Activated T-cell treated with anti-CD3 and anti-CD28 coated beads, Interleukin-2, amount 50 U/mL, for 4 hours (primary cell): ENCODE data around the gene AACS. TPM values are rescaled to one million over a fixed set of nuclear protein-coding genes. Genes with fewer than 3 reads are reported as not detected.
"Not testable (repeated sequence)": the region's sequence is repeated elsewhere in the genome, so short reads cannot be mapped to it uniquely, and the experiment has no call there.

Source experiments
- ATAC-seq, 2 donors: fragments of 200-7000 bp; cut with Tn5 transposase; one replicate each; pipeline ENCODE4 v1.10.0; 2021
- DNase-seq: peaks from one replicate; pipeline ENCODE4 v3.0.0-alpha.2; 2020
- H3K27me3 Mint-ChIP-seq: one replicate; pipeline ENCODE4 v1.8.0; 2021; ENCODE audit warnings: low read depth, mixed read lengths
- H3K36me3 Mint-ChIP-seq: one replicate; pipeline ENCODE4 v1.8.0; 2022; ENCODE audit warnings: mixed read lengths; ENCODE audit not compliant: insufficient read depth
- H3K4me1 Mint-ChIP-seq: one replicate; pipeline ENCODE4 v1.8.0; 2021; ENCODE audit warnings: low read depth, mixed read lengths
- H3K4me3 Mint-ChIP-seq: one replicate; pipeline ENCODE4 v1.8.0; 2021; ENCODE audit warnings: mild to moderate bottlenecking, moderate library complexity, mixed read lengths
- H3K9me3 Mint-ChIP-seq: one replicate; pipeline ENCODE4 v1.8.0; 2021; ENCODE audit warnings: mixed read lengths
- total RNA-seq, 3 donors: library from RNA; stranded (reverse); gene quantifications; one replicate each; pipeline ENCODE4 v1.2.1, GENCODE V29; 2021

AACS gene
- total RNA-seq, 3 donors from 2014 or later, result 5.4 to 6.0 (median 5.5) TPM

- Mint-ChIP-seq H3K27me3 (no peaks in the 10 kb centered on the region), H3K4me1 (no peaks in the 10 kb centered on the region), H3K36me3 (no peaks in the 10 kb centered on the region), H3K4me3 (no peak overlapping the region), H3K9me3 (peaks cover 5% of the 10 kb centered on the region)
- no peak for DNase-seq
- ATAC-seq, result no peak
Measured at GRCh38 chr12:125033288-125033687, 31.9 kb upstream of the AACS start.

GRCh38 chr12:125038976-125039625, 26.1 kb upstream of the AACS start:
- H3K27me3 Mint-ChIP-seq, result no peaks in the 10 kb centered on the region
- no peaks in the 10 kb centered on the region for H3K36me3 Mint-ChIP-seq
- DNase-seq, result no peak
- ATAC-seq, result no peak
- H3K4me1 Mint-ChIP-seq, result no peaks in the 10 kb centered on the region
- peaks cover 5% of the 10 kb centered on the region for H3K9me3 Mint-ChIP-seq
- H3K4me3 Mint-ChIP-seq, result no peak overlapping the region

GRCh38 chr12:125049093-125049458, 16.2 kb upstream of the AACS start:
- ATAC-seq (no peak), DNase-seq (no peak)
- no peaks in the 10 kb centered on the region for H3K27me3 Mint-ChIP-seq
- peak overlapping the region; percentile 85 for H3K4me3 Mint-ChIP-seq
- peaks cover 7% of the 10 kb centered on the region for H3K4me1 Mint-ChIP-seq
- H3K9me3 Mint-ChIP-seq, result no peaks in the 10 kb centered on the region
- no peaks in the 10 kb centered on the region for H3K36me3 Mint-ChIP-seq

- Mint-ChIP-seq H3K36me3 (no peaks in the 10 kb centered on the region), H3K4me3 (peak overlapping the region; percentile 49), H3K4me1 (peaks cover 7% of the 10 kb centered on the region), H3K9me3 (no peaks in the 10 kb centered on the region), H3K27me3 (no peaks in the 10 kb centered on the region)
- DNase-seq (no peak), ATAC-seq (no peak)
Measured at GRCh38 chr12:125050446-125050845, 14.8 kb upstream of the AACS start.

- Mint-ChIP-seq H3K4me1 (peaks cover 7% of the 10 kb centered on the region), H3K4me3 (peak overlapping the region; percentile 49)
Measured at GRCh38 chr12:125050868-125051267, 14.4 kb upstream of the AACS start.

GRCh38 chr12:125053821-125054220, 11.4 kb upstream of the AACS start:
- H3K9me3 Mint-ChIP-seq, result no peaks in the 10 kb centered on the region
- no peaks in the 10 kb centered on the region for H3K36me3 Mint-ChIP-seq

More at GRCh38 chr12:125050868-125051267, 14.4 kb upstream of the AACS start:
- DNase-seq, result no peak
- Mint-ChIP-seq H3K36me3 (no peaks in the 10 kb centered on the region), H3K9me3 (no peaks in the 10 kb centered on the region), H3K27me3 (no peaks in the 10 kb centered on the region)
- ATAC-seq, result no peak

GRCh38 chr12:125055591-125055990, 9.6 kb upstream of the AACS start:
- no peaks in the 10 kb centered on the region for H3K36me3 Mint-ChIP-seq
- no peak for DNase-seq
- H3K9me3 Mint-ChIP-seq, result no peaks in the 10 kb centered on the region
- peaks cover 18% of the 10 kb centered on the region for H3K27me3 Mint-ChIP-seq
- no peak overlapping the region for H3K4me3 Mint-ChIP-seq
- no peak for ATAC-seq
- H3K4me1 Mint-ChIP-seq, result no peaks in the 10 kb centered on the region

More at GRCh38 chr12:125053821-125054220, 11.4 kb upstream of the AACS start:
- DNase-seq, result no peak
- Mint-ChIP-seq H3K4me1 (peaks cover 7% of the 10 kb centered on the region), H3K27me3 (peaks cover 18% of the 10 kb centered on the region), H3K4me3 (no peak overlapping the region)
- ATAC-seq, result no peak

- no peak for ATAC-seq
- no peak for DNase-seq
- Mint-ChIP-seq H3K4me1 (no peaks in the 10 kb centered on the region), H3K27me3 (peaks cover 18% of the 10 kb centered on the region), H3K36me3 (no peaks in the 10 kb centered on the region), H3K9me3 (no peaks in the 10 kb centered on the region), H3K4me3 (no peak overlapping the region)
Measured at GRCh38 chr12:125056306-125056705, 8.9 kb upstream of the AACS start.

- Mint-ChIP-seq H3K4me3 (no peak overlapping the region), H3K9me3 (no peaks in the 10 kb centered on the region), H3K27me3 (peaks cover 18% of the 10 kb centered on the region), H3K36me3 (no peaks in the 10 kb centered on the region), H3K4me1 (no peaks in the 10 kb centered on the region)
- DNase-seq (no peak), ATAC-seq (no peak)
Measured at GRCh38 chr12:125057708-125058107, 7.5 kb upstream of the AACS start.

GRCh38 chr12:125061229-125061628, 4.0 kb upstream of the AACS start:
- Mint-ChIP-seq H3K4me1 (peaks cover 6% of the 10 kb centered on the region), H3K27me3 (peaks cover 17% of the 10 kb centered on the region), H3K36me3 (no peaks in the 10 kb centered on the region), H3K4me3 (no peak overlapping the region), H3K9me3 (no peaks in the 10 kb centered on the region)
- DNase-seq (no peak), ATAC-seq (no peak)

- not testable (repeated sequence) for H3K36me3 Mint-ChIP-seq, H3K9me3 Mint-ChIP-seq, ATAC-seq, DNase-seq, H3K27me3 Mint-ChIP-seq, H3K4me3 Mint-ChIP-seq
- H3K4me1 Mint-ChIP-seq, result peaks cover 13% of the 10 kb centered on the region
Measured at GRCh38 chr12:125063522-125063921, 1.7 kb upstream of the AACS start.

GRCh38 chr12:125064492-125064891, 743 bp upstream of the AACS start:
- H3K4me3 Mint-ChIP-seq, result peak overlapping the region; percentile 82
- DNase-seq, result no peak
- ATAC-seq, result no peak
- H3K36me3 Mint-ChIP-seq, result no peaks in the 10 kb centered on the region
- H3K4me1 Mint-ChIP-seq, result peaks cover 13% of the 10 kb centered on the region
- no peaks in the 10 kb centered on the region for H3K27me3 Mint-ChIP-seq
- no peaks in the 10 kb centered on the region for H3K9me3 Mint-ChIP-seq

- peak overlapping the region; percentile 82 for H3K4me3 Mint-ChIP-seq
- DNase-seq, result no peak
Measured at GRCh38 chr12:125065919-125066570, 810 bp downstream of the AACS start.

GRCh38 chr12:125068391-125068790, 3.2 kb downstream of the AACS start:
- peaks cover 4% of the 10 kb centered on the region for H3K36me3 Mint-ChIP-seq
- peaks cover 13% of the 10 kb centered on the region for H3K4me1 Mint-ChIP-seq
- DNase-seq (no peak), ATAC-seq (no peak)
- no peaks in the 10 kb centered on the region for H3K27me3 Mint-ChIP-seq
- no peak overlapping the region for H3K4me3 Mint-ChIP-seq
- no peaks in the 10 kb centered on the region for H3K9me3 Mint-ChIP-seq

More at GRCh38 chr12:125065919-125066570, 810 bp downstream of the AACS start:
- Mint-ChIP-seq H3K36me3 (no peaks in the 10 kb centered on the region), H3K4me1 (peaks cover 13% of the 10 kb centered on the region), H3K9me3 (no peaks in the 10 kb centered on the region), H3K27me3 (no peaks in the 10 kb centered on the region)
- no peak for ATAC-seq

GRCh38 chr12:125069616-125070015, 4.4 kb downstream of the AACS start:
- Mint-ChIP-seq H3K27me3 (no peaks in the 10 kb centered on the region), H3K36me3 (peaks cover 4% of the 10 kb centered on the region), H3K4me3 (no peak overlapping the region), H3K9me3 (no peaks in the 10 kb centered on the region), H3K4me1 (peaks cover 13% of the 10 kb centered on the region)
- DNase-seq (no peak), ATAC-seq (no peak)
